K562 (cell line): ENCODE data around the gene DYRK1A. TPM values are rescaled to one million over a fixed set of nuclear protein-coding genes. Genes with fewer than 3 reads are reported as not detected.

Experiments used
- ATAC-seq: fragments of 200-7000 bp; cut with Tn5 transposase; 3 replicates; pipeline ENCODE4 v1.9.1; 2020; ENCODE audit warnings: moderate library complexity
- BruUV-seq: library from RNA; stranded (reverse); fragments of 400-500 nt; replicated peaks from 2 replicates; lab custom pipeline; 2021; lab: Mats Ljungman, UMichigan
- CTCF ChIA-PET: fragments of 300-600 bp; formaldehyde crosslinking; extraction: SDS; loops from one replicate; lab custom pipeline; 2021; ENCODE audit warnings: low intra/inter-chr PET ratio; lab: Yijun Ruan, JAX
- POLR2A ChIA-PET: fragments of 300-600, 350-650 bp; sonication (Branson Sonifier 250); formaldehyde crosslinking; extraction: SDS; loops from one replicate; lab custom pipeline; 2021; ENCODE audit warnings: antibody characterized with exemption, inconsistent platforms; lab: Yijun Ruan, JAX
- DNase-seq, 4 experiments: peaks; one replicate each; pipeline versions ENCODE4 v3.0.0 to v3.0.0-alpha.2; 2011 to 2018; ENCODE audit warnings: low spot score in 3 of 4, mixed read lengths in 3 of 4; ENCODE audit errors: extremely low read depth in 1 of 4
- FAIRE-seq: peaks from 2 replicates; lab custom pipeline; 2011; peaks lifted over from hg19 to GRCh38; lab: Jason Lieb, UNC
- H2AFZ ChIP-seq: 2 replicates; pipeline ENCODE4 v1.6.0; 2011; ENCODE audit warnings: low read depth, low read length, control low read depth, inconsistent platforms
- H3K27ac ChIP-seq: fragments of 200-600 bp; 3 replicates; pipeline ENCODE4 v1.8.0; 2011; ENCODE audit warnings: low read depth, mild to moderate bottlenecking, control low read depth, inconsistent platforms, low read length, moderate library complexity, mixed read lengths; ENCODE audit errors: extremely low read depth
- H3K27me3 ChIP-seq, 2 experiments: fragments of 300-600 bp in 1 of 2; 2 replicates in 1 of 2; 3 replicates in 1 of 2; pipeline versions ENCODE4 v1.6.0 to v1.8.0; 2011; ENCODE audit warnings: inconsistent platforms in 2 of 2, low read length in 2 of 2, mild to moderate bottlenecking in 1 of 2, mixed read lengths in 1 of 2, moderate library complexity in 1 of 2; ENCODE audit not compliant: control insufficient read depth in 2 of 2, insufficient read depth in 2 of 2
- H3K36me3 ChIP-seq: fragments of 300-600 bp; 3 replicates; pipeline ENCODE4 v1.8.0; 2011; ENCODE audit warnings: mild to moderate bottlenecking, low read length, inconsistent platforms; ENCODE audit not compliant: control insufficient read depth, insufficient read depth
- H3K4me1 ChIP-seq, 2 experiments: fragments of 200-600 bp in 1 of 2; replicated peaks in 1 of 2; 2 replicates in 1 of 2; 3 replicates in 1 of 2; pipeline versions ENCODE4 v1.5.1 to v1.8.0; 2011; ENCODE audit warnings: inconsistent platforms in 2 of 2, low read length in 2 of 2, mild to moderate bottlenecking in 1 of 2, mixed read lengths in 1 of 2, moderate library complexity in 1 of 2; ENCODE audit not compliant: control insufficient read depth in 2 of 2, insufficient read depth in 2 of 2
- H3K4me2 ChIP-seq: 2 replicates; pipeline ENCODE4 v1.6.1; 2011; ENCODE audit warnings: low read length, control low read depth, inconsistent platforms, mixed read lengths; ENCODE audit not compliant: insufficient read depth
- H3K4me3 ChIP-seq: fragments of 200-600 bp; sonication (generic), shearing (Covaris generic); 2 replicates; pipeline ENCODE4 v1.5.1; 2016; ENCODE audit warnings: control low read depth, inconsistent platforms
- H3K79me2 ChIP-seq: fragments of 200-600 bp; 3 replicates; pipeline ENCODE4 v1.8.0; 2011; ENCODE audit warnings: low read length, inconsistent platforms; ENCODE audit not compliant: control insufficient read depth, insufficient read depth
- H3K9ac ChIP-seq, 2 experiments: 2 replicates each; pipeline versions ENCODE4 v1.6.0 to v1.6.1; 2011; ENCODE audit warnings: low read depth in 2 of 2, low read length in 2 of 2, control low read depth in 1 of 2, inconsistent platforms in 1 of 2, mild to moderate bottlenecking in 1 of 2, mixed read lengths in 1 of 2; ENCODE audit not compliant: insufficient read depth in 1 of 2
- H3K9me1 ChIP-seq: one replicate; pipeline ENCODE4 v1.6.0; 2011; ENCODE audit warnings: inconsistent platforms, mild to moderate bottlenecking, low read length, moderate library complexity; ENCODE audit not compliant: control insufficient read depth, insufficient read depth
- H3K9me3 ChIP-seq: replicated peaks from 2 replicates; pipeline ENCODE4 v1.5.1; 2011; ENCODE audit warnings: low read depth, low read length, inconsistent platforms; ENCODE audit not compliant: control insufficient read depth, insufficient read depth
- H4K20me1 ChIP-seq: replicated peaks from 2 replicates; pipeline ENCODE4 v1.6.1; 2011; ENCODE audit warnings: low read length, inconsistent platforms, mixed read lengths; ENCODE audit not compliant: control insufficient read depth, insufficient read depth
- EWSR1 ChIP-seq: fragments of 450-650 bp; IDR thresholded peaks from 2 replicates; pipeline ENCODE4 v1.6.1; 2018; ENCODE audit warnings: borderline replicate concordance, mild to moderate bottlenecking, low read depth, moderate library complexity; ENCODE audit not compliant: partially characterized antibody
- EZH2 ChIP-seq: IDR thresholded peaks from 2 replicates; pipeline ENCODE4 v1.6.1; 2012; ENCODE audit warnings: low read depth, mild to moderate bottlenecking, inconsistent platforms, low read length, borderline replicate concordance
- HIVEP1 ChIP-seq: fragments of 250-450 bp; sonication (Bioruptor Pico); IDR thresholded peaks from 2 replicates; pipeline ENCODE4 v1.4.0; 2020; ENCODE audit warnings: mild to moderate bottlenecking
- MIER1 ChIP-seq: fragments of 450-650 bp; IDR thresholded peaks from 2 replicates; pipeline ENCODE4 v1.6.1; 2016; ENCODE audit warnings: antibody characterized with exemption, mild to moderate bottlenecking, low read depth
- NFIX ChIP-seq: fragments of 250-450 bp; sonication (Bioruptor Pico); IDR thresholded peaks from 2 replicates; pipeline ENCODE4 v1.4.0; 2020; ENCODE audit warnings: low read depth, mild to moderate bottlenecking, moderate library complexity
- SRF ChIP-seq, 2 experiments: fragments of 250-450, 450-650 bp in 1 of 2; sonication (Bioruptor Pico) in 1 of 2; sonication (generic) in 1 of 2; formaldehyde crosslinking; IDR thresholded peaks; 2 replicates each; pipeline versions ENCODE4 v1.5.0 to v1.5.1; 2020 to 2022; ENCODE audit warnings: mild to moderate bottlenecking in 1 of 2, missing genetic modification reagents in 1 of 2
- SRSF3 ChIP-seq: fragments of 200-400 bp; formaldehyde crosslinking; IDR thresholded peaks from 2 replicates; pipeline ENCODE4 v1.6.1; 2016; ENCODE audit warnings: mild to moderate bottlenecking, low read length, moderate library complexity; ENCODE audit not compliant: insufficient read depth
- XRCC4 ChIP-seq: IDR thresholded peaks from one replicate; pipeline ENCODE4 v1.6.1; 2011; ENCODE audit not compliant: insufficient read depth, insufficient read length; ENCODE audit errors: extremely low read depth
- ZNF232 ChIP-seq: sonication (generic); formaldehyde crosslinking; IDR thresholded peaks from 2 replicates; pipeline ENCODE4 v1.8.0; 2022; ENCODE audit warnings: mild to moderate bottlenecking, missing genetic modification reagents
- WGBS: fragments of 100-300 bp; shearing (Covaris generic); methylation state at CpG from one replicate; pipeline ENCODE4 v1.1.6; 2016; ENCODE audit warnings: low coverage, mixed read lengths; ENCODE audit not compliant: insufficient coverage; ENCODE audit errors: missing lambda C conversion rate; 5-methylcytosine and 5-hydroxymethylcytosine counted together
- in situ Hi-C: fragments of 300-500 bp; cut with MboI; formaldehyde crosslinking; loops from 4 replicates; pipeline ENCODE4 v1.15.0; 2018; ENCODE audit warnings: inconsistent platforms, mixed read lengths
- intact Hi-C: fragments of 100-400 bp; cut with micrococcal nuclease; formaldehyde crosslinking; loops from 2 replicates; pipeline ENCODE4 v1.14.2; 2022
- polyA plus RNA-seq, 8 experiments: library from polyadenylated mRNA; depleted of rRNA in 4 of 8; stranded (reverse) in 5 of 8; unstranded in 3 of 8; fragments of >200 nt; fragmentation: Nextera tagmentation in 2 of 8; fragmentation: Illumina TruSeq in 1 of 8; extraction: Ambion mirVana in 2 of 8; extraction: Trizol in 1 of 8; gene quantifications; 2 replicates each; pipeline versions ENCODE4 v1.2.1 to v1.2.3, GENCODE V29; 2011 to 2014; ENCODE audit warnings: inconsistent platforms in 1 of 8, missing spikeins in 1 of 8
- total RNA-seq, 7 experiments: library from RNA; depleted of rRNA in 6 of 7; stranded (reverse); fragments of >200 nt in 6 of 7; fragmentation: Illumina TruSeq in 2 of 7; extraction: Trizol in 2 of 7; gene quantifications; 2 replicates each; pipeline versions ENCODE4 v1.2.1 to v1.2.3, GENCODE V29; 2011 to 2021; ENCODE audit warnings: low replicate concordance in 1 of 7
- TF ChIP-seq, protein P1 (sequence below): fragments of 250-450 bp; sonication (Bioruptor Pico); IDR thresholded peaks from 2 replicates; pipeline ENCODE4 v1.8.0; 2022; ENCODE audit warnings: moderate library complexity, mild to moderate bottlenecking, inconsistent platforms
- TF ChIP-seq, protein P2 (sequence below): fragments of 450-650 bp; formaldehyde crosslinking; IDR thresholded peaks from 2 replicates; pipeline ENCODE4 v1.4.0; 2020; ENCODE audit warnings: mild to moderate bottlenecking, moderate library complexity
- TF ChIP-seq, protein P3 (sequence below): fragments of 250-450 bp; sonication (Bioruptor Pico); IDR thresholded peaks from 2 replicates; pipeline ENCODE4 v1.5.0; 2021; ENCODE audit warnings: mild to moderate bottlenecking, borderline replicate concordance
- TF ChIP-seq, protein P4 (sequence below): fragments of 250-450 bp; sonication (Bioruptor Pico); IDR thresholded peaks from 2 replicates; pipeline ENCODE4 v1.8.0; 2022; ENCODE audit warnings: inconsistent platforms

Gene DYRK1A
- total and polyA plus RNA-seq, 9 of the 15 experiments (the other 6 are each of a cell fraction or from before 2014, with no cell fraction given), result 3.7 to 64.8 (median 42.3) TPM

DNA sequence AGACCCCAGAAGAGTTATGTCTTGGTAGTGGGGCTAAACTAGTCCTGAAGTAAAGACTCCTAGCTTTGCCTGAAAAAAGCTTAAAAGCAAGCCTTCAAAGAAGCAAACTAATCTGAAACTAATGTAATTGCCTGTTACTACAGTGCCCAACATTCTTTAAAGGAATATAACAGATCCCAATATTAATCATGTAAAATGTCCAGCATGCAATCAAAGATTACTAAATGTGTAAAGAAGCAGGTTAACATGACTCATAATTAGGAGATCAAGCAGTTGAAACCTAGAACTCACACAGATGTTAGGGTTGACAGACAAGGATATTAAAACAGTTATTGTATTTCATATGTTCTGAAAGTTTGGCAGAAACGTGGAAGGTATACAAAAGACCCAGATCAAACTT lies 17.8 kb downstream of the DYRK1A start:
- 0 out of 2 replicates have a peak, but pooled peaks cover 4% of the 10 kb centered on the region for H3K9me3 ChIP-seq
- intact Hi-C loops (no loop called here), in situ Hi-C loops (no loop called here)
- no peak for FAIRE-seq
- no TSS peak for BruUV-seq
- H4K20me1 ChIP-seq, result peaks cover 47% of the 10 kb centered on the region
- POLR2A ChIA-PET, result interaction anchor here (2.5 to 9.0 kb wide), 2 partner anchors 10 to 12 kb away, joined by 10 to 109 read pairs; no protein-coding TSS in a partner anchor
- H3K27me3 ChIP-seq, result no peaks in the 10 kb centered on the region
- WGBS, result 18% methylated on average over 1 of the region's 1 CpG
- CTCF ChIA-PET, result no interaction called here
- peaks cover 7 to 40% of the 10 kb centered on the region in 2 experiments for H3K4me1 ChIP-seq
- no peaks in the 10 kb centered on the region for H3K9me1 ChIP-seq
- H2AFZ ChIP-seq, result no peak overlapping the region
- H3K4me3 ChIP-seq, result no peak overlapping the region
- H3K4me2 ChIP-seq, result no peak overlapping the region
- H3K79me2 ChIP-seq, result peaks cover 99% of the 10 kb centered on the region
- H3K27ac ChIP-seq, result no peak overlapping the region
- peaks cover 27% of the 10 kb centered on the region; the same call in 2 of the 3 replicates for H3K36me3 ChIP-seq
- DNase-seq, result no peak
- H3K9ac ChIP-seq, result no peak overlapping the region
- no peak for ATAC-seq
- no peak for TF ChIP-seq ZNF232 (CRISPR knock-in tag)
- TF ChIP-seq, protein P1, sequence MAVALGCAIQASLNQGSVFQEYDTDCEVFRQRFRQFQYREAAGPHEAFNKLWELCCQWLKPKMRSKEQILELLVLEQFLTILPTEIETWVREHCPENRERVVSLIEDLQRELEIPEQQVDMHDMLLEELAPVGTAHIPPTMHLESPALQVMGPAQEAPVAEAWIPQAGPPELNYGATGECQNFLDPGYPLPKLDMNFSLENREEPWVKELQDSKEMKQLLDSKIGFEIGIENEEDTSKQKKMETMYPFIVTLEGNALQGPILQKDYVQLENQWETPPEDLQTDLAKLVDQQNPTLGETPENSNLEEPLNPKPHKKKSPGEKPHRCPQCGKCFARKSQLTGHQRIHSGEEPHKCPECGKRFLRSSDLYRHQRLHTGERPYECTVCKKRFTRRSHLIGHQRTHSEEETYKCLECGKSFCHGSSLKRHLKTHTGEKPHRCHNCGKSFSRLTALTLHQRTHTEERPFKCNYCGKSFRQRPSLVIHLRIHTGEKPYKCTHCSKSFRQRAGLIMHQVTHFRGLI (CRISPR knock-in tag), result no peak
- TF ChIP-seq, protein P2, sequence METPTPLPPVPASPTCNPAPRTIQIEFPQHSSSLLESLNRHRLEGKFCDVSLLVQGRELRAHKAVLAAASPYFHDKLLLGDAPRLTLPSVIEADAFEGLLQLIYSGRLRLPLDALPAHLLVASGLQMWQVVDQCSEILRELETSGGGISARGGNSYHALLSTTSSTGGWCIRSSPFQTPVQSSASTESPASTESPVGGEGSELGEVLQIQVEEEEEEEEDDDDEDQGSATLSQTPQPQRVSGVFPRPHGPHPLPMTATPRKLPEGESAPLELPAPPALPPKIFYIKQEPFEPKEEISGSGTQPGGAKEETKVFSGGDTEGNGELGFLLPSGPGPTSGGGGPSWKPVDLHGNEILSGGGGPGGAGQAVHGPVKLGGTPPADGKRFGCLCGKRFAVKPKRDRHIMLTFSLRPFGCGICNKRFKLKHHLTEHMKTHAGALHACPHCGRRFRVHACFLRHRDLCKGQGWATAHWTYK, result no peak
- TF ChIP-seq XRCC4, result no peak
- TF ChIP-seq SRF (CRISPR knock-in tag; IDR thresholded peaks at IDR 0.05), result no peak
- TF ChIP-seq HIVEP1 (CRISPR knock-in tag), result no peak
- TF ChIP-seq, protein P3, sequence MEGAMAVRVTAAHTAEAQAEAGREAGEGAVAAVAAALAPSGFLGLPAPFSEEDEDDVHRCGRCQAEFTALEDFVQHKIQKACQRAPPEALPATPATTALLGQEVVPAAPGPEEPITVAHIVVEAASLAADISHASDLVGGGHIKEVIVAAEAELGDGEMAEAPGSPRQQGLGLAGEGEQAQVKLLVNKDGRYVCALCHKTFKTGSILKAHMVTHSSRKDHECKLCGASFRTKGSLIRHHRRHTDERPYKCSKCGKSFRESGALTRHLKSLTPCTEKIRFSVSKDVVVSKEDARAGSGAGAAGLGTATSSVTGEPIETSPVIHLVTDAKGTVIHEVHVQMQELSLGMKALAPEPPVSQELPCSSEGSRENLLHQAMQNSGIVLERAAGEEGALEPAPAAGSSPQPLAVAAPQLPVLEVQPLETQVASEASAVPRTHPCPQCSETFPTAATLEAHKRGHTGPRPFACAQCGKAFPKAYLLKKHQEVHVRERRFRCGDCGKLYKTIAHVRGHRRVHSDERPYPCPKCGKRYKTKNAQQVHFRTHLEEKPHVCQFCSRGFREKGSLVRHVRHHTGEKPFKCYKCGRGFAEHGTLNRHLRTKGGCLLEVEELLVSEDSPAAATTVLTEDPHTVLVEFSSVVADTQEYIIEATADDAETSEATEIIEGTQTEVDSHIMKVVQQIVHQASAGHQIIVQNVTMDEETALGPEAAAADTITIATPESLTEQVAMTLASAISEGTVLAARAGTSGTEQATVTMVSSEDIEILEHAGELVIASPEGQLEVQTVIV (CRISPR knock-in tag), result no peak
- no peak for TF ChIP-seq NFIX (CRISPR knock-in tag)
- TF ChIP-seq, protein P4, sequence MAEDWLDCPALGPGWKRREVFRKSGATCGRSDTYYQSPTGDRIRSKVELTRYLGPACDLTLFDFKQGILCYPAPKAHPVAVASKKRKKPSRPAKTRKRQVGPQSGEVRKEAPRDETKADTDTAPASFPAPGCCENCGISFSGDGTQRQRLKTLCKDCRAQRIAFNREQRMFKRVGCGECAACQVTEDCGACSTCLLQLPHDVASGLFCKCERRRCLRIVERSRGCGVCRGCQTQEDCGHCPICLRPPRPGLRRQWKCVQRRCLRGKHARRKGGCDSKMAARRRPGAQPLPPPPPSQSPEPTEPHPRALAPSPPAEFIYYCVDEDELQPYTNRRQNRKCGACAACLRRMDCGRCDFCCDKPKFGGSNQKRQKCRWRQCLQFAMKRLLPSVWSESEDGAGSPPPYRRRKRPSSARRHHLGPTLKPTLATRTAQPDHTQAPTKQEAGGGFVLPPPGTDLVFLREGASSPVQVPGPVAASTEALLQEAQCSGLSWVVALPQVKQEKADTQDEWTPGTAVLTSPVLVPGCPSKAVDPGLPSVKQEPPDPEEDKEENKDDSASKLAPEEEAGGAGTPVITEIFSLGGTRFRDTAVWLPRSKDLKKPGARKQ (CRISPR knock-in tag), result no peak
- no peak for TF ChIP-seq EWSR1
- no peak for TF ChIP-seq SRSF3
- no peak for TF ChIP-seq EZH2
- TF ChIP-seq MIER1, result no peak
